HEK293T (cell line): ENCODE results near the gene DOCK9.

Experiments
- CTCF ChIA-PET: fragments of 350-600 bp; formaldehyde crosslinking; extraction: SDS; loops from one replicate; lab custom pipeline; 2021; ENCODE audit warnings: antibody characterized with exemption, inconsistent platforms; lab: Yijun Ruan, JAX
- POLR2A ChIA-PET: fragments of 350-600 bp; formaldehyde crosslinking; extraction: SDS; loops from one replicate; lab custom pipeline; 2020; ENCODE audit warnings: antibody characterized with exemption, inconsistent platforms; lab: Yijun Ruan, JAX
- DNase-seq: peaks from one replicate; pipeline ENCODE4 v3.0.0; 2012; ENCODE audit warnings: mixed read lengths; ENCODE audit errors: extremely low spot score
- ARNT ChIP-seq: fragments of 450-650 bp; IDR thresholded peaks from 2 replicates; pipeline ENCODE4 v1.6.1; 2017; ENCODE audit warnings: mild to moderate bottlenecking
- BHLHE40 ChIP-seq: fragments of 450-650 bp; IDR thresholded peaks from 2 replicates; pipeline ENCODE4 v1.6.1; 2016; ENCODE audit warnings: mild to moderate bottlenecking, moderate library complexity, borderline replicate concordance
- CTBP1 ChIP-seq: fragments of 450-650 bp; IDR thresholded peaks from 2 replicates; pipeline ENCODE4 v1.6.1; 2016; ENCODE audit warnings: borderline replicate concordance
- ELF4 ChIP-seq: fragments of 450-650 bp; IDR thresholded peaks from 2 replicates; pipeline ENCODE4 v1.6.1; 2017; ENCODE audit warnings: antibody characterized with exemption
- FOXA1 ChIP-seq: fragments of 450-650 bp; IDR thresholded peaks from 2 replicates; pipeline ENCODE4 v1.6.1; 2016; ENCODE audit warnings: mild to moderate bottlenecking
- FOXK2 ChIP-seq: fragments of 450-650 bp; IDR thresholded peaks from 2 replicates; pipeline ENCODE4 v1.6.1; 2016; ENCODE audit warnings: mild to moderate bottlenecking
- FOXM1 ChIP-seq: fragments of 450-650 bp; IDR thresholded peaks from 2 replicates; pipeline ENCODE4 v1.6.1; 2017; ENCODE audit warnings: mild to moderate bottlenecking, borderline replicate concordance
- HDGF ChIP-seq: fragments of 450-650 bp; IDR thresholded peaks from 2 replicates; pipeline ENCODE4 v1.6.1; 2017; ENCODE audit warnings: antibody characterized with exemption, borderline replicate concordance
- L3MBTL2 ChIP-seq: fragments of 450-650 bp; conservative IDR thresholded peaks from 2 replicates; pipeline ENCODE4 v1.6.1; 2016; ENCODE audit warnings: mild to moderate bottlenecking
- LEF1 ChIP-seq: fragments of 450-650 bp; IDR thresholded peaks from 2 replicates; pipeline ENCODE4 v1.6.1; 2017; ENCODE audit warnings: mild to moderate bottlenecking, borderline replicate concordance
- NFRKB ChIP-seq: fragments of 450-650 bp; IDR thresholded peaks from 2 replicates; pipeline ENCODE4 v1.6.1; 2016; ENCODE audit warnings: mild to moderate bottlenecking, moderate library complexity
- SP1 ChIP-seq: fragments of 450-650 bp; IDR thresholded peaks from 2 replicates; pipeline ENCODE4 v1.6.1; 2017
- SUZ12 ChIP-seq: fragments of 450-650 bp; IDR thresholded peaks from 2 replicates; pipeline ENCODE4 v1.6.1; 2016; ENCODE audit warnings: mild to moderate bottlenecking
- TARDBP ChIP-seq: fragments of 450-650 bp; IDR thresholded peaks from 2 replicates; pipeline ENCODE4 v1.6.1; 2016
- ZNF384 ChIP-seq: fragments of 450-650 bp; IDR thresholded peaks from 2 replicates; pipeline ENCODE4 v1.6.1; 2016
- TF ChIP-seq, protein P1 (sequence below): fragments of 450-650 bp; IDR thresholded peaks from 2 replicates; pipeline ENCODE4 v1.6.1; 2016

Gene DOCK9

GRCh38 chr13:98752467-98753290 lies 225.2 kb downstream of the DOCK9 start, which contains the start of gene SLC15A1:
Gene SLC15A1, minus strand, starts transcription at chr13:98752672. Its CDS starts 74 bp downstream, at chr13:98752598.
- POLR2A ChIA-PET, result no interaction called here
- no peak for DNase-seq
- TF ChIP-seq LEF1 (no peak), FOXA1 (no peak), CTBP1 (no peak), HDGF (no peak), ELF4 (no peak), TARDBP (no peak), FOXM1 (no peak), FOXK2 (no peak), ARNT (no peak), L3MBTL2 (no peak), ZNF384 (no peak), SP1 (no peak), NFRKB (no peak), SUZ12 (no peak), BHLHE40 (no peak)
- TF ChIP-seq, protein P1, sequence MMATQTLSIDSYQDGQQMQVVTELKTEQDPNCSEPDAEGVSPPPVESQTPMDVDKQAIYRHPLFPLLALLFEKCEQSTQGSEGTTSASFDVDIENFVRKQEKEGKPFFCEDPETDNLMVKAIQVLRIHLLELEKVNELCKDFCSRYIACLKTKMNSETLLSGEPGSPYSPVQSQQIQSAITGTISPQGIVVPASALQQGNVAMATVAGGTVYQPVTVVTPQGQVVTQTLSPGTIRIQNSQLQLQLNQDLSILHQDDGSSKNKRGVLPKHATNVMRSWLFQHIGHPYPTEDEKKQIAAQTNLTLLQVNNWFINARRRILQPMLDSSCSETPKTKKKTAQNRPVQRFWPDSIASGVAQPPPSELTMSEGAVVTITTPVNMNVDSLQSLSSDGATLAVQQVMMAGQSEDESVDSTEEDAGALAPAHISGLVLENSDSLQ, result no peak
- CTCF ChIA-PET, result no interaction called here

- no peak for TF ChIP-seq SP1
- no peak for TF ChIP-seq CTBP1
- no peak for TF ChIP-seq TARDBP
- TF ChIP-seq FOXA1, result no peak
- TF ChIP-seq ELF4, result no peak
- TF ChIP-seq, protein P1, result no peak
- no peak for TF ChIP-seq ZNF384
- no peak for TF ChIP-seq BHLHE40
- TF ChIP-seq FOXK2, result no peak
- no peak for TF ChIP-seq SUZ12
- TF ChIP-seq L3MBTL2, result no peak
- no peak for TF ChIP-seq HDGF
- no peak for TF ChIP-seq NFRKB
- TF ChIP-seq ARNT, result no peak
- no peak for TF ChIP-seq FOXM1
- no peak for DNase-seq
- ChIA-PET POLR2A (no interaction called here), CTCF (no interaction called here)
Observed at GRCh38 chr13:98751861-98752466, 225.9 kb downstream of the DOCK9 start.

- ChIA-PET POLR2A (no interaction called here), CTCF (no interaction called here)
- peak; percentile 22 for DNase-seq
- TF ChIP-seq TARDBP (no peak), SP1 (no peak), L3MBTL2 (no peak), FOXM1 (no peak), CTBP1 (no peak)
- TF ChIP-seq, protein P1, result peak; percentile 40; the same call in 1 of the 2 replicates
Observed at GRCh38 chr13:98751367-98751782, 226.5 kb downstream of the DOCK9 start.

- ChIA-PET POLR2A (no interaction called here), CTCF (no interaction called here)
- DNase-seq, result no peak
- TF ChIP-seq CTBP1, result no peak
- TF ChIP-seq TARDBP, result no peak
Observed at GRCh38 chr13:98749501-98749900, 228.4 kb downstream of the DOCK9 start.

DNA sequence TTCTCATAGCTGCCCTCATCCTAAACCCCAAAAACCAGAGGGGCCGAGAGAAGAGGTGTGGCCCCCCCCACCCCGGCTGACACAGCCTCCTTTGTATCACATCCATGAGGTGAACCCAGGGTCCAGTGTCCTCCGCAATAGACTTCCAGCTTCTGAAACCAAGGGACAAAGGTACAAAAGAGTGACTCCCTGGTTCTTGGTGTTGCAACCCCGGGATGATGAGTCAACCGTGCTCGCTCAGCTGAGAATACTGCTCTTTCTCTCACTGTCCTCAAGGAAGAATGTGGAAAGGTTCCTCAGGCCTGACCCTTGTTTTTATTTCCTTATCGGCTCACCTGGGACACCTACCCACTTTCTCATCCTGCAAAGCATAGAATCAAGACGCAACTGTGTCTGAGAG lies 230.9 kb downstream of the DOCK9 start:
- ChIA-PET CTCF (no interaction called here), POLR2A (no interaction called here)
- DNase-seq, result no peak
- no peak for TF ChIP-seq TARDBP
- TF ChIP-seq, protein P1, result no peak
- no peak for TF ChIP-seq LEF1
- no peak for TF ChIP-seq CTBP1
- TF ChIP-seq FOXK2, result no peak
- TF ChIP-seq ZNF384, result no peak
